Activated effector memory CD4-positive, alpha-beta T cell treated with Interleukin-2 at 50 U/mL for 16 hours (primary cell): ENCODE measurements around the gene RRP9.

Experiments
- DNase-seq: peaks from one replicate; pipeline ENCODE4 v3.0.0-alpha.2; 2020

The RRP9 gene

GRCh38 chr3:51896607-51897305 lies 44.9 kb downstream of the RRP9 start:
- no peak for DNase-seq

- no peak for DNase-seq
Observed at GRCh38 chr3:51894939-51895338, 46.8 kb downstream of the RRP9 start.

- no peak for DNase-seq
Observed at GRCh38 chr3:51894391-51894790, 47.3 kb downstream of the RRP9 start.

- DNase-seq: no peak
Observed at GRCh38 chr3:51891242-51892039, 50.3 kb downstream of the RRP9 start.

GRCh38 chr3:51888463-51889105 lies 53.1 kb downstream of the RRP9 start:
- DNase-seq: no peak

DNA sequence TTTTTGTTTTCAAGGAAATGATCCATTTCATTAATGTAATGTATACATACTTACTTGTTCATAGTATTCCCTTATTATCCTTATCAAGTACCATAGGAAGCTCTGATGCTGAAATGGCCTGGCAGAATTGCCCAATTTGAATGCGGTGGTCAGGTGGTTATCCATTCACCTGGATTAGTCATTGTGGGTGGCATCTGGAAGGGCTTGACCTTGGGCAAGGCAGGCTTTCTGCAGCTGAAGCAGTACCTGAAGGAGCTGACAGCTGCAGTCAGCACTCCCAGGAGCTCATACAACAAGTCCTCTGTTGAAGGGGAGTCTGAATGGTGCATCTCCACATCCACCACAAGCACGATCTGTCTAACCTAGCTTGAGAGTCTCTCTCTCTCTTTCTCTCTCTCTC lies 54.1 kb downstream of the RRP9 start:
- DNase-seq: no peak

DNA sequence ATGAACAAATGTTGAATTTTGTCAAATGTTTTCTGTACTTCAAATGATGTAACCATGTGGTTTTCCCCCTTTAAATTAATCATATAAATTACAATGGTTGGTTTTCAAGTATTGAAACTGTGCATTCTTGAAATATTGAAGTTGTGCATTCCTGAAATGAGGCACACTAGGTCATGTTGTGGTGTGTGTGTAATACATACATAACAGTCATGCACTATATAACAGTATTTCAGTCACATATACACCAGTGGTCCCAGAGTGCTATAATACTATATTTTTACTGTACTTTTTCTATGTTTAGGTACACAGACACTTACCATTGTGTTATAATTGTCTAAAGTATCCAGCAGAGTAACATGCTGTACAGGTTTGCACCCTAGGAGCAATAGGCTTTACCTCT lies 55.3 kb downstream of the RRP9 start:
- DNase-seq: no peak
